Measurements from ENCODE around the gene AGTRAP.

The AGTRAP gene

GRCh38 chr1:11735854-11736745 is at the start of gene AGTRAP:
Gene AGTRAP, plus strand, starts transcription at chr1:11736136. Its CDS starts 73 bp downstream, at chr1:11736209.
- H3K36me3 ChIP-seq (ENCODE audit: control insufficient read depth in 2 of 2, insufficient read depth in 1 of 2, low read length in 2 of 2) = no peaks in the 10 kb centered on the region
- ChIA-PET POLR2A (interaction anchor here (0.6 to 2.1 kb wide), 5 partner anchors 24 to 307 kb away, joined by 3 to 6 read pairs (median 4); no protein-coding TSS in a partner anchor), CTCF (interaction anchor here (0.7 to 2.5 kb wide), 5 partner anchors 17 to 698 kb away, joined by 4 to 9 read pairs (median 5); partner anchors contain the start of gene FBXO6)
- H3K9me3 ChIP-seq (ENCODE audit: control insufficient read depth, insufficient read depth, low read depth, low read length) = no peaks in the 10 kb centered on the region
- H3K27ac ChIP-seq (ENCODE audit: extremely low read depth, low read depth, low read length) = no peak within 1 kb of the TSS; the same call in 1 of the 2 replicates
- peaks cover 3% of the 10 kb centered on the region; the same call in 1 of the 2 replicates for H3K4me1 ChIP-seq (ENCODE audit: control insufficient read depth, insufficient read depth, low read length)
- peak within 1 kb of the TSS; percentile 66 for H3K4me3 ChIP-seq (ENCODE audit: low read depth, low read length)
- TF ChIP-seq ZNF426 (tag by site-specific recombination; IDR thresholded peaks at IDR 0.05) (no peak), ZNF600 (tag by site-specific recombination; IDR thresholded peaks at IDR 0.05) (peak; percentile 88; the same call in 1 of the 2 replicates), ZNF398 (tag by site-specific recombination; IDR thresholded peaks at IDR 0.05) (peak; percentile 46; the same call in 1 of the 2 replicates), SALL2 (tag by site-specific recombination; IDR thresholded peaks at IDR 0.05; ENCODE audit: borderline replicate concordance) (no peak), ZNF518A (tag by site-specific recombination; conservative IDR thresholded peaks at IDR 0.05; ENCODE audit: low read depth) (no peak), ZXDB (tag by site-specific recombination; IDR thresholded peaks at IDR 0.05) (peak; percentile 67), ZNF664 (tag by site-specific recombination; IDR thresholded peaks at IDR 0.05) (no peak), ZNF132 (tag by site-specific recombination; IDR thresholded peaks at IDR 0.05; ENCODE audit: borderline replicate concordance) (no peak), ZSCAN16 (tag by site-specific recombination; IDR thresholded peaks at IDR 0.05) (no peak), KLF9 (tag by site-specific recombination; IDR thresholded peaks at IDR 0.05; ENCODE audit: low read depth) (peak; percentile 82), OSR2 (tag by site-specific recombination; IDR thresholded peaks at IDR 0.05) (no peak), ZNF239 (tag by site-specific recombination; IDR thresholded peaks at IDR 0.05) (0 out of 2 replicates have a peak, but pooled peaks have one; percentile 31), PATZ1 (tag by site-specific recombination; IDR thresholded peaks at IDR 0.05) (peak; percentile 87), ZNF707 (tag by site-specific recombination; IDR thresholded peaks at IDR 0.05) (no peak), ZNF677 (tag by site-specific recombination; IDR thresholded peaks at IDR 0.05) (no peak), IKZF3 (tag by site-specific recombination; IDR thresholded peaks at IDR 0.05) (peak; percentile 37; the same call in 1 of the 2 replicates), ZNF280C (tag by site-specific recombination; IDR thresholded peaks at IDR 0.05) (no peak), ZBTB49 (tag by site-specific recombination; IDR thresholded peaks at IDR 0.05; ENCODE audit: low read depth) (no peak), ZNF133 (tag by site-specific recombination; IDR thresholded peaks at IDR 0.05) (no peak), ZNF645 (tag by site-specific recombination; IDR thresholded peaks at IDR 0.05) (no peak), ZNF341 (tag by site-specific recombination; IDR thresholded peaks at IDR 0.05; ENCODE audit: low read depth) (no peak)
